Measurements from ENCODE around the gene RELL1. TPM values are rescaled to one million over a fixed set of nuclear protein-coding genes. Genes with fewer than 3 reads are reported as not detected.

The RELL1 gene
- total RNA-seq, 1 donor from 2014 or later: 45.8 TPM

- peaks cover 14% of the 10 kb centered on the region for H3K4me1 Mint-ChIP-seq (ENCODE audit: unreplicated experiment)
- no peak for DNase-seq (ENCODE audit: extremely low spot score, unreplicated experiment)
- TF ChIP-seq, protein P1, sequence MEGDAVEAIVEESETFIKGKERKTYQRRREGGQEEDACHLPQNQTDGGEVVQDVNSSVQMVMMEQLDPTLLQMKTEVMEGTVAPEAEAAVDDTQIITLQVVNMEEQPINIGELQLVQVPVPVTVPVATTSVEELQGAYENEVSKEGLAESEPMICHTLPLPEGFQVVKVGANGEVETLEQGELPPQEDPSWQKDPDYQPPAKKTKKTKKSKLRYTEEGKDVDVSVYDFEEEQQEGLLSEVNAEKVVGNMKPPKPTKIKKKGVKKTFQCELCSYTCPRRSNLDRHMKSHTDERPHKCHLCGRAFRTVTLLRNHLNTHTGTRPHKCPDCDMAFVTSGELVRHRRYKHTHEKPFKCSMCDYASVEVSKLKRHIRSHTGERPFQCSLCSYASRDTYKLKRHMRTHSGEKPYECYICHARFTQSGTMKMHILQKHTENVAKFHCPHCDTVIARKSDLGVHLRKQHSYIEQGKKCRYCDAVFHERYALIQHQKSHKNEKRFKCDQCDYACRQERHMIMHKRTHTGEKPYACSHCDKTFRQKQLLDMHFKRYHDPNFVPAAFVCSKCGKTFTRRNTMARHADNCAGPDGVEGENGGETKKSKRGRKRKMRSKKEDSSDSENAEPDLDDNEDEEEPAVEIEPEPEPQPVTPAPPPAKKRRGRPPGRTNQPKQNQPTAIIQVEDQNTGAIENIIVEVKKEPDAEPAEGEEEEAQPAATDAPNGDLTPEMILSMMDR (conservative IDR thresholded peaks at IDR 0.05): no peak
- no peaks in the 10 kb centered on the region for H3K27me3 Mint-ChIP-seq
- H3K27ac Mint-ChIP-seq: no peak overlapping the region
- H3K9me3 Mint-ChIP-seq: peaks cover 5% of the 10 kb centered on the region
- peaks cover 39% of the 10 kb centered on the region for H3K36me3 Mint-ChIP-seq
- no peak overlapping the region for H3K4me3 Mint-ChIP-seq
These were observed 57.1 kb downstream of the RELL1 start for GRCh38 chr4:37628977-37629609.

- Mint-ChIP-seq H3K9me3 (peaks cover 5% of the 10 kb centered on the region), H3K4me1 (ENCODE audit: unreplicated experiment) (peaks cover 25% of the 10 kb centered on the region), H3K27me3 (no peaks in the 10 kb centered on the region), H3K4me3 (peak overlapping the region; percentile 0), H3K36me3 (peaks cover 41% of the 10 kb centered on the region), H3K27ac (no peak overlapping the region)
- TF ChIP-seq, protein P1 (conservative IDR thresholded peaks at IDR 0.05): no peak
- no peak for DNase-seq (ENCODE audit: extremely low spot score, unreplicated experiment)
These were observed 58.9 kb downstream of the RELL1 start for GRCh38 chr4:37627263-37627662.

GRCh38 chr4:37625499-37625898 lies 60.7 kb downstream of the RELL1 start:
- Mint-ChIP-seq H3K9me3 (peaks cover 5% of the 10 kb centered on the region), H3K4me1 (ENCODE audit: unreplicated experiment) (peaks cover 25% of the 10 kb centered on the region), H3K27ac (no peak overlapping the region), H3K27me3 (no peaks in the 10 kb centered on the region), H3K4me3 (no peak overlapping the region), H3K36me3 (peaks cover 37% of the 10 kb centered on the region)
- no peak for DNase-seq (ENCODE audit: extremely low spot score, unreplicated experiment)
- TF ChIP-seq, protein P1 (conservative IDR thresholded peaks at IDR 0.05): no peak

GRCh38 chr4:37623940-37624339 lies 62.2 kb downstream of the RELL1 start:
- peaks cover 26% of the 10 kb centered on the region for H3K36me3 Mint-ChIP-seq
- H3K27ac Mint-ChIP-seq: no peak overlapping the region
- no peaks in the 10 kb centered on the region for H3K9me3 Mint-ChIP-seq
- no peak for DNase-seq (ENCODE audit: extremely low spot score, unreplicated experiment)
- H3K27me3 Mint-ChIP-seq: no peaks in the 10 kb centered on the region
- H3K4me1 Mint-ChIP-seq (ENCODE audit: unreplicated experiment): peaks cover 25% of the 10 kb centered on the region
- no peak overlapping the region for H3K4me3 Mint-ChIP-seq
- TF ChIP-seq, protein P1 (conservative IDR thresholded peaks at IDR 0.05): no peak

- no peaks in the 10 kb centered on the region for H3K27me3 Mint-ChIP-seq
- peaks cover 21% of the 10 kb centered on the region for H3K36me3 Mint-ChIP-seq
- H3K27ac Mint-ChIP-seq: no peak overlapping the region
- H3K4me3 Mint-ChIP-seq: no peak overlapping the region
- H3K4me1 Mint-ChIP-seq (ENCODE audit: unreplicated experiment): peaks cover 25% of the 10 kb centered on the region
- TF ChIP-seq, protein P1 (conservative IDR thresholded peaks at IDR 0.05): no peak
- H3K9me3 Mint-ChIP-seq: no peaks in the 10 kb centered on the region
- no peak for DNase-seq (ENCODE audit: extremely low spot score, unreplicated experiment)
These were observed 63.1 kb downstream of the RELL1 start for GRCh38 chr4:37623125-37623524.

Data from type B pancreatic cell (in vitro differentiated cells).